GM23338 (cell line): Measurements from ENCODE around the gene TNFRSF8. TPM values are rescaled to one million over a fixed set of nuclear protein-coding genes. Genes with fewer than 3 reads are reported as not detected.

Experiments
- ATAC-seq: fragments of 200-7000 bp; cut with Tn5 transposase; 3 replicates; pipeline ENCODE4 v1.9.1; 2020
- DNase-seq: peaks from one replicate; pipeline ENCODE4 v3.0.0-alpha.2; 2015; ENCODE audit warnings: low spot score
- H2AFZ ChIP-seq: fragments of 200-600 bp; sonication (generic); 2 replicates; pipeline ENCODE4 v1.8.0; 2016; ENCODE audit warnings: antibody characterized with exemption, mild to moderate bottlenecking, moderate library complexity
- H3F3A ChIP-seq: fragments of 200-600 bp; sonication (generic); replicated peaks from 2 replicates; pipeline ENCODE4 v1.8.0; 2017; ENCODE audit warnings: antibody characterized with exemption, mixed run types, low read depth
- H3K27ac ChIP-seq: fragments of 200-600 bp; sonication (generic); 2 replicates; pipeline ENCODE4 v1.6.1; 2016; ENCODE audit warnings: low read depth
- H3K27me3 ChIP-seq: fragments of 200-600 bp; sonication (generic); 2 replicates; pipeline ENCODE4 v1.8.0; 2016; ENCODE audit warnings: mild to moderate bottlenecking, mixed run types, moderate library complexity; ENCODE audit not compliant: insufficient read depth
- H3K36me3 ChIP-seq: fragments of 200-600 bp; sonication (generic); 2 replicates; pipeline ENCODE4 v1.8.0; 2016; ENCODE audit warnings: mild to moderate bottlenecking; ENCODE audit not compliant: insufficient read depth
- H3K4me1 ChIP-seq: fragments of 200-600 bp; sonication (generic); 2 replicates; pipeline ENCODE4 v1.8.0; 2016; ENCODE audit warnings: mild to moderate bottlenecking, moderate library complexity; ENCODE audit not compliant: insufficient read depth
- H3K4me2 ChIP-seq: fragments of 200-600 bp; sonication (generic); 2 replicates; pipeline ENCODE4 v1.7.1; 2017; ENCODE audit warnings: mixed run types
- H3K4me3 ChIP-seq: fragments of 200-600 bp; sonication (generic); 2 replicates; pipeline ENCODE4 v1.6.1; 2016; ENCODE audit warnings: mixed run types
- H3K79me2 ChIP-seq: fragments of 200-600 bp; sonication (generic); replicated peaks from 2 replicates; pipeline ENCODE4 v1.8.0; 2017; ENCODE audit warnings: mild to moderate bottlenecking; ENCODE audit not compliant: insufficient read depth
- H3K9me2 ChIP-seq: fragments of 200-600 bp; sonication (generic); 2 replicates; pipeline ENCODE4 v1.8.0; 2017; ENCODE audit not compliant: insufficient read depth
- H4K20me1 ChIP-seq: fragments of 200-600 bp; sonication (generic); replicated peaks from 2 replicates; pipeline ENCODE4 v1.8.0; 2017; ENCODE audit warnings: mild to moderate bottlenecking; ENCODE audit not compliant: insufficient read depth
- H3K27ac Mint-ChIP-seq: 2 replicates; pipeline ENCODE4 v1.8.0; 2020; ENCODE audit warnings: inconsistent platforms, mild to moderate bottlenecking, moderate library complexity, mixed read lengths
- H3K27me3 Mint-ChIP-seq: 3 replicates; pipeline ENCODE4 v1.8.0; 2022; ENCODE audit warnings: low read depth, mild to moderate bottlenecking, moderate library complexity, mixed read lengths, inconsistent platforms; ENCODE audit not compliant: insufficient read depth, poor library complexity
- H3K36me3 Mint-ChIP-seq: 3 replicates; pipeline ENCODE4 v1.8.0; 2021; ENCODE audit warnings: low read depth, mild to moderate bottlenecking, inconsistent platforms, moderate library complexity, mixed read lengths
- H3K4me1 Mint-ChIP-seq: 3 replicates; pipeline ENCODE4 v1.8.0; 2020; ENCODE audit warnings: mild to moderate bottlenecking, inconsistent platforms, mixed read lengths
- H3K4me3 Mint-ChIP-seq: 3 replicates; pipeline ENCODE4 v1.8.0; 2021; ENCODE audit warnings: moderate library complexity, mild to moderate bottlenecking, inconsistent platforms, mixed read lengths
- H3K9me3 Mint-ChIP-seq: 3 replicates; pipeline ENCODE4 v1.8.0; 2020; ENCODE audit warnings: moderate library complexity, mild to moderate bottlenecking, inconsistent platforms, mixed read lengths
- EZH2 ChIP-seq: fragments of 200-600 bp; sonication (generic); IDR thresholded peaks from one replicate; pipeline ENCODE4 v1.8.0; 2017; ENCODE audit warnings: antibody characterized with exemption, mild to moderate bottlenecking, low read depth; ENCODE audit not compliant: unreplicated experiment
- EZH2phosphoT487 ChIP-seq: fragments of 200-600 bp; sonication (generic); IDR thresholded peaks from one replicate; pipeline ENCODE4 v1.8.1; 2018; ENCODE audit warnings: antibody characterized with exemption; ENCODE audit not compliant: unreplicated experiment
- JUNB ChIP-seq: IDR thresholded peaks from one replicate; pipeline ENCODE4 v1.6.1; 2016; ENCODE audit warnings: antibody characterized with exemption; ENCODE audit not compliant: unreplicated experiment
- REST ChIP-seq: IDR thresholded peaks from one replicate; pipeline ENCODE4 v1.6.1; 2018; ENCODE audit warnings: antibody characterized with exemption; ENCODE audit not compliant: unreplicated experiment
- ZNF114 ChIP-seq: fragments of 250-450 bp; sonication (Bioruptor Pico); IDR thresholded peaks from 2 replicates; pipeline ENCODE4 v1.5.0; 2020; ENCODE audit warnings: mild to moderate bottlenecking, moderate library complexity
- ZNF331 ChIP-seq: fragments of 250-450 bp; sonication (Bioruptor Pico); IDR thresholded peaks from 2 replicates; pipeline ENCODE4 v1.5.0; 2020; ENCODE audit warnings: low read depth, mild to moderate bottlenecking, moderate library complexity
- ZNF462 ChIP-seq: fragments of 250-450 bp; sonication (Bioruptor Pico); IDR thresholded peaks from 2 replicates; pipeline ENCODE4 v1.5.0; 2020; ENCODE audit warnings: mild to moderate bottlenecking, moderate library complexity
- polyA plus RNA-seq: library from polyadenylated mRNA; unstranded; fragments of >200 nt; fragmentation: Nextera tagmentation; extraction: Ambion mirVana; gene quantifications from 2 replicates; pipeline ENCODE4 v1.2.1, GENCODE V29; 2016
- total RNA-seq: library from RNA; depleted of rRNA; stranded (reverse); fragments of >200 nt; shearing (Covaris generic); gene quantifications from 2 replicates; pipeline ENCODE4 v1.2.3, GENCODE V29; 2014
- TF ChIP-seq, protein P1 (sequence below), 2 experiments: fragments of 200-600 bp in 1 of 2; sonication (generic) in 1 of 2; conservative IDR thresholded peaks; 2 replicates each; pipeline versions ENCODE4 v1.5.1 to v1.6.1; 2016 to 2017; ENCODE audit warnings: antibody characterized with exemption in 2 of 2, low read depth in 2 of 2, mild to moderate bottlenecking in 2 of 2, moderate library complexity in 1 of 2

The TNFRSF8 gene
- total and polyA plus RNA-seq, 2 experiments from 2014 or later, result 11.7 to 28.2 TPM

- Histone ChIP-seq H3K27me3 (no peaks in the 10 kb centered on the region), H3K9me2 (no peaks in the 10 kb centered on the region), H4K20me1 (no peaks in the 10 kb centered on the region), H2AFZ (no peak overlapping the region), H3K4me3 (no peak overlapping the region), H3K4me1 (peaks cover 26% of the 10 kb centered on the region), H3K4me2 (no peak overlapping the region), H3K79me2 (peaks cover 44% of the 10 kb centered on the region), H3K27ac (no peak overlapping the region), H3F3A (peaks cover 15% of the 10 kb centered on the region; the same call in 1 of the 2 replicates), H3K36me3 (0 out of 2 replicates have a peak, but pooled peaks cover 4% of the 10 kb centered on the region)
- Mint-ChIP-seq H3K27me3 (peaks cover 19% of the 10 kb centered on the region), H3K36me3 (peaks cover 19% of the 10 kb centered on the region; the same call in 2 of the 3 replicates), H3K4me1 (peaks cover 35% of the 10 kb centered on the region), H3K27ac (no peak overlapping the region), H3K4me3 (no peak overlapping the region), H3K9me3 (peaks cover 9% of the 10 kb centered on the region; the same call in 2 of the 3 replicates)
- no peak for DNase-seq
- no peak for ATAC-seq
- TF ChIP-seq JUNB (no peak), EZH2 (no peak), EZH2phosphoT487 (no peak), REST (no peak), ZNF114 (CRISPR knock-in tag) (no peak), ZNF462 (CRISPR knock-in tag) (no peak), ZNF331 (CRISPR knock-in tag) (no peak)
- TF ChIP-seq, protein P1, sequence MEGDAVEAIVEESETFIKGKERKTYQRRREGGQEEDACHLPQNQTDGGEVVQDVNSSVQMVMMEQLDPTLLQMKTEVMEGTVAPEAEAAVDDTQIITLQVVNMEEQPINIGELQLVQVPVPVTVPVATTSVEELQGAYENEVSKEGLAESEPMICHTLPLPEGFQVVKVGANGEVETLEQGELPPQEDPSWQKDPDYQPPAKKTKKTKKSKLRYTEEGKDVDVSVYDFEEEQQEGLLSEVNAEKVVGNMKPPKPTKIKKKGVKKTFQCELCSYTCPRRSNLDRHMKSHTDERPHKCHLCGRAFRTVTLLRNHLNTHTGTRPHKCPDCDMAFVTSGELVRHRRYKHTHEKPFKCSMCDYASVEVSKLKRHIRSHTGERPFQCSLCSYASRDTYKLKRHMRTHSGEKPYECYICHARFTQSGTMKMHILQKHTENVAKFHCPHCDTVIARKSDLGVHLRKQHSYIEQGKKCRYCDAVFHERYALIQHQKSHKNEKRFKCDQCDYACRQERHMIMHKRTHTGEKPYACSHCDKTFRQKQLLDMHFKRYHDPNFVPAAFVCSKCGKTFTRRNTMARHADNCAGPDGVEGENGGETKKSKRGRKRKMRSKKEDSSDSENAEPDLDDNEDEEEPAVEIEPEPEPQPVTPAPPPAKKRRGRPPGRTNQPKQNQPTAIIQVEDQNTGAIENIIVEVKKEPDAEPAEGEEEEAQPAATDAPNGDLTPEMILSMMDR (conservative IDR thresholded peaks at IDR 0.05; ENCODE audit: low read depth in 2 of 2), result no peak
Measured at GRCh38 chr1:12075195-12076114, 12.4 kb downstream of the TNFRSF8 start.
